T1000 (cell line): Measurements from ENCODE around the gene ERN1.
"Not testable (repeated sequence)": the region's sequence is repeated elsewhere in the genome, so short reads cannot be mapped to it uniquely, and the experiment has no call there.

Experiments
- DNase-seq: peaks from one replicate; lab custom pipeline; 2025; ENCODE audit warnings: mixed read lengths; lab: John Stamatoyannopoulos, UW

ERN1 gene

DNA sequence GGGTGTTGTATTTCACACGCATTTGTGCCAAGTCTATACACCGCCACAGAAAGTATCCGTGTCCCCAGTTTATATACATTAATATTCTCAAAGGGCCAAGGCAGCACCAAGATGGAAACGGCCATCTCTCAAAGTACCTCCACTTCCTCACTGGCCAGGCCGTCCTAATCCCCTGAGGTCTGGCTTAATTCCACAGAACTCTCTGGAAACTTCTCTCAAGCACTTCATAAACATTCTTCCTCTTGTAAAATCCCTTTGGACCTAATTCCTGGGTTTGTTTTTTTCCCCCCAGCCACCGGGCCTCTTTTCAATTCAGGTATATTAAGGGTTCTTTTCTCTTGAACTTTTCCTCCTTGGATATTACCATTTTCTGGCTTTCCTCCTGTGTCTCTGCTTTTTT, 5.1 kb upstream of the ERN1 start:
- no peak for DNase-seq

DNA sequence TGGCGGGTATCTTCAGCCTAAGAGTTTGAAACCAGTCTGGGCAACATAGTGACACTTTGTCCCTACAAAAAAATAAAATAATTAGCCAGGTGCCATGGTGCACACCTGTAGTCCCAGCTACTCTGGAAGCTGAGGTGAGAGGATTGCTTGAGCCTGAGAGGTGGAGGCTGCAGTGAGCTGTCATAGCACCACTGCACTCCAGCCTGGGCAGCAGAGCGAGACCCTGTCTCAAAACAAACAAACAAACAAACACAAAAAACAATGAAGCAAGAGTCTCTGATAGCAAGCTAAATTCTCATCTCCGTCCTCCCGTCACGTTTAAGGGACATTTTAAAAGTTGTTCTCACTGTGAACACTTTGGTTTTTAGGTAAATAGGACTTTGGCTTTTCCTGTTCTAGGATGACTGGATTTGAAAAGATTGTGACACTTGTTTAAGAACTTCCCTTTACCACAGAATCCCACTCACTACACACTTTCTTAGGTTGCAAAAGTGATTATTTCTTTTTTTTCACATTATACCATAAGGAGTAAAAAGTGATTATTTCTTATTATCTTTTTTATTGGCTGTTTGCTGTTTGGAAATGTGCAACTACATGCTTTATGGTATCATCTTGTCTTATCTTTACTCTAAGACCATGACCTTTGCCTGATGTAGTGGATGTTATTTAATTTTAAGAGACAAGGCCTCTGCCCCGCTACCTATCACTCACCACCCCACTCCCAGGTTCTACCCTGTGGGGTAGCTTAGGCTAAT, 4.4 kb upstream of the ERN1 start:
- no peak for DNase-seq

DNA sequence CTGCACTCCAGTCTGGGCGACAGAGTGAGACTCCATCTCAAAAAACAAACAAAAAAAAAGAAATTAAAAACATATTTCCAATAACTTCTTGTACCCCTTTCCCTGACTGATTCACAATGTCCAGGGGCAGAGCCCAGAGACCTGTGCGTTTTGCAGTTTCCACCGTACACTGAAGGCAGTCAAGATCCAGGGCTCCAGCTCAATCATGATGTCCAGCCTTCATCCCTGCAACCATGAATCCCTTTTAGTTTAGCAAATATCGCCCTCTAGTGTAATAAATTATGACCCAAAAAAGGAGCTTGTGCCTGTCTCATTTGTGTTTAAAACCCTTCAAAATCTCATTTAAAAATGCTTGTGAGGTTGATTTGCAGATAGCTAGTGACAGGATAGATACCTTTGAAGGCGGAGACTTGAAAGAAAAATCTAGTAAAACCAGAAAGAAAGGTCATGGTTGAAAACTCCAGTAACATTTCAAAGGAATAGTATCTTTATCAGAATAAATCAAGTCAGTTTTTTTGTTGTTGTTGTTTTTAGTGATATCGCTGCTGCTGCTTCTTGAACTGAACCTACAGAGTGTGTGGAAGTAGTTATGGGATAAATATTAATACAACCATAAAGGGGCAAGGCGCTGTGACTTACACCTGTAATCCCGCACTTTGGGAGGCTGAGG, 3.7 kb upstream of the ERN1 start:
- DNase-seq = no peak

DNA sequence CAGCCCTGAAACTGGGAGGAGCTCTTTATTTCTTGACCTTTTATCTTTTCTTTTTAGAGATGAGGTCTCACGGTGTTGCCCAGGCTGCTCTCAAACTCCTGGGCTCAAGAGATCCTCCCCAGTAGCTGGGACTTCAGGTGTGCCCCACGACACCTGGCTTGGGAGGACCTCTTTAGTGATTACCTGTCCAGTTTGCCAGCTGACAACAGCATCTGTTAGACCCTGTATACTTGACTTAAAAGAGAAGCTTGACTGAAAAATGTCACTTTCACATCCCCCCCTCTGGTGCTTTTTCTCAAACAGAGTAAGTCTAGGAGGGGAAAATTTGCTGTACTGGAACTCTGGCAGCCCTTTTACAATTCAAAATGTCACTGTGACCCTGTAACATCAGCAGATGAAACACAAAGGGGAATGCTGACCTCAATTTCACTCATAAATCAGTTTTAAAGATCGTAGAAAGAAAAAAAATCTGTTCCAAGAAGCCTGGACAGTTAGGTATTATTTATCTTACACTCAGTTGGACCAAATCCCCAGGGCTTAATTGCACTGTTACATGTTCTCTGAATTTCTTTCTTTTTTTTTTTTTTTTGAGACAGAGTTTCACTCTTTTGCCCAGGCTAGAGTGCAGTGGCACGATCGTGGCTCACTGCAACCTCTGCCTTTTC, 1.8 kb upstream of the ERN1 start:
- DNase-seq = no peak

DNA sequence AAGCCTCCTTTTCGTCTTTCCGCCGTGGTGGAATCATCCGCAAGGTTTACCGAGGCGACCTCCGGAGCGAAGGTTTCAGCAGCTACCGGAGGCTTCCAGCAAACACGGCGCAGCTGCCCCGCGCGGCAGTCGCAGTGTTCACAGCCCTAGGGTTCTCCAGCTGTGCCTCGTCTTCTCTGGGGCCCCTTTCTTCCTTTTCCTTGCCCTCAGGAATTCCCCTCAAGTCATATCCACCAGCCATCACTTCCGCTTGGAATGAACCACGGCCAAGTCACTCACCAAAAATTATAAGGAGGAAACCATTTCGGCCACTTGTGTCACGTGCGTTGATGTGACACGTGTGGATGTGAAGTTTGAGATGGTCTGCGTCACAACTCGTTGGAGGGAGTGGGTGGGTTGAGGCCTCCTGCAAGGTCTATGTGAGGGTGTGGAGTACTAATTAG, 636 bp upstream of the ERN1 start:
- peak; percentile 80 for DNase-seq

DNA sequence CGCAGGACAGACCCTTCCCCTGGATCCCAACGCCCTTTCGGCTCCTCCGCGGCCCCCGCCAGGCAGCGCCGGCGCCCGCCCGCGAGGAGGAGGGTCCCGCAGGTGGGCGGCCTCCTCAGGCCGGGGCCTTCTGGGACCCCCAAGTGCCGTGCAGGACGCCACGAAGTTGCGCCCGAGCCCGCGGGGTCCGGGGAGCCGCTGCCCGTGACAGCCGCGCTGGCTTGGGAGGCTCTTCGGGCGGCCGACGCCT, 504 bp downstream of the ERN1 start:
- DNase-seq = no peak

DNA sequence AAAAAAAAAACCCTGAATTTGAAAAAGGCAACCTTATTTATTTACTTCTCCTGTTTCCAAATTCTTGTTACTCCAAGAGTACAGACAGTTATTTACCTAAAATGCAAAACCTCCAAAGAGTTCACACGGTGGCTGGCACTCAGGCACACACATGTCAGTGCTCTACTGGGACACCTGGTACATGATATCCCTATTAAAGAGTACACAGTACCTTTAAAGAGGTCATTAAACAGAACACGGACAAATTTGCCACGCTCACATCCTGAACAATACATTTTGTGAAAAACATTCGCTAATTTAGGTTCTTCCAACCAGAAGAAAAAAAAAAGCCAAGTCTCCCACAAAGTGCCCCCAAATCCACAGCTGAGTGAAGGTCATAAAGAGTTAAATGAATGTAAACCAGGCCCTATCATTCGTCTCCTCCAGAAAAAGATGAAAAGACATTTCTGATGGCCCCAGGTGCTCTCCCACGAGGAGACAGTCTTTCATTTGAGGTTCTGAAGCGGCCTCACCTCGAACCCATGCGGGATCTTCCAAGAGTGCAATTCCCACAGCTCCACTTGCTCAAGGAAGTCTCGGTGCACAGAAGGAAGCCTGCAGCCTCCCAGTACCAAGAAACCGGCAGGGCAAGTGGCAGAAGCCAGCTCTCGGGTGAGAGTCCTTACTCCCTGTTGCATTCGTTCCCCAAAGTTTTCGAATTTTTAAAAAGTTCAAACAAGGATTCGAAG, 993 bp downstream of the ERN1 start:
- DNase-seq = no peak

DNA sequence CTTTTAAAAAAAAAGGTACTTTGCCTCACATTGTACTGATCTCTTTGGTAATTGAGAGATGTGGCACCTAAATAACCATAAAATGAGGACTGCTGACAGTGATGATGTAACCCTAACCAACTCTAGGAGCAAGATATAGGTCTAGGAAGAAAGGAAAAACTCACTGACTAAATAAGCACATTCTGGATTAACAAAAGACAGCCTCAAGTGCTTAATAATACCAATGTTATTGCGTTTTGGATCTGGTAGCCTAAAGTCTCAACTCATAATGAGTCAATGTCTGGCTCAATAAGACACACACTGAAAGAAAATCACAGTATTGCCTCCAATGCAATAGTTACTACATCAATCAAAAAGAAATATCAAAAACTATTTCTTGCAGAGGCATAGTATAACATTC, 3.0 kb downstream of the ERN1 start:
- DNase-seq = no peak

DNA sequence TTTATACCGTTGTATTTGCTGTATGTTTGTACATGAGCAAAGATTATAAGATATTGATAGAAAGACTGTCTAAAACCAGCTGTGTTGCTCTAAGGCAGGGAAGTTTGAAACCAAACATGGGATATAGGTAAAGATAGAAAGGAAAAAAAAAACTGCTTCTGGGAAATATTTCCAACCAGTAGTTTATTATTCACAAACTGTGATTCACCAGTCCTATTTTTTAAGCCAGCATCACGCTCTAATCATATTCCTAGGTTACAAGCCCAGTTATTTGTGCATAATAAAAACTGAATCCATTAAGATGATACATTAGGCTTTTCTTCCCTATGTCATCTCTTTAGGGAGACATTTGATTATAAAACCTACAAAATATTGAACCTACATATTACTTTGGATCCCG, 4.0 kb downstream of the ERN1 start:
- DNase-seq = no peak

DNA sequence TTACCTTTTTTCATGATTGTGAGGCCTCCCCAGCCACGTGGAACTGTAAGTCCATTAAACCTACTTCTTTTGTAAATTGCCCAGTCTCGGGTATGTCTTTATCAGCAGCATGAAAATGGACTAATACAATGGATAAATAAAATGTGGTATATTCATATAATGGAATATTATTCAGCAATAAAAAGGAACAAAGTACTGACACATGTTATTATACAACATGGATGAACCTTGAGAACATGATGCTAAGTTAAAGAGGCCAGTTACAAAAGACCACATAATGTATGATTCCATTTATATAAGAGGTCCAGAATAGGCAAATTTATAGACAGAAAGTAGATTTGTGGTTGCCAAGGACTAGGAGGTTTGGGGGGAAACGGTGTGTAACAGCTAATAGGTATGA, 5.3 kb downstream of the ERN1 start:
- DNase-seq = no peak

DNA sequence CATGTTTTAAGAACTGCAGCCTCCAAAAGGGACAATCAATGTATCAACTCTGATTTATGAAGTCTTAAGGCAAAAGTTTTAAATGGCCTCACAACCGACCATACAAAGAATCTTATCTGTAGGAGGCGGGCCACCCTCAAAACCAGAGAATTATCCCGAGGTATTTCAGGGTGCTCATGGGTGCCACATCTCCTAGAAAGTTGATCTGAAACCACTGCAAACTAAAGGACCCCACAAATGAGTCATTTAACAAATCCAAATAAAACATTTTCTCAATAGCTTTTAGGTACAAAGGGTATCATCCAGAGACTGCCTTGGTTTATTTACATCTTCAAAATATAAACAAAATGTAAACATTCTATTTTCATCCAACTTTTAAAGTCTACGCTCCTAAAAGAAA, 6.8 kb downstream of the ERN1 start:
- DNase-seq = no peak

DNA sequence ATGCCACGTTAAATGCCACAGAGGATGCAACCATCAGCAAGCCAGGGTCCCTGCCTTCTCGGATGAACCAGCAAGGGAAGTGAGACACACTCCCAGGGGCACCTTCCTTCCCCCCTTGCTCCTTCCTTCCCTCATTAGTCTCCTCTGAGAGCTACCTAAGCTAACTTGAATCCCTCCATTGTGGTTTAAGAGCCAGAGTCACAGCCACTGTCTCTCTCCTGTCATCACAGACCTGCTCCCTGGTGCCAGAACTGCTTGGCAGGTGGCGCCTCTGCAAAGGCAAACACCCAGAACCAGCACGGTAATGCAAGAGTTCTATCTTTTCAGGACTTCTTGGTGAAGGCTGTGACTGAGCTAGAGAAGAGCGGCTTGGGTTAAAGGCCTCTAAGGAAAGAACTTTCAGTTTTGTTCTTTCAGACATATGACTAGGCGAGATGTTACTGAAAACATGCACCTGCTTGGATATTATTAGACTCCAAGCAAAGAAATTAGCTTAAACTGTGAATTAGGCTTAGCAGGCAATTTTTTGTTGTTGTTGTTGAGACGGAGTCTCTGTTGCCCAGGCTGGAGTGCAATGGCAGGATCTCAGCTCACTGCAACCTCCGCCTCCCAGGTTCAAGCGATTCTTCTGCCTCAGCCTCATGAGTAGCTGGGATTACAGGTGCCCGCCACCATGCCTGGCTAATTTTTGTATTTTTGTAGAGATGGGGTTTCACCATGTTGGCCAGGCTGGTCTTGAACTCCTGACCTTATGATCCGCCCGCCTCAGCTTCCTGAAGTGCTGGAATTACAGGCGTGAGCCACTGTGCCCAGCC, 8.8 kb downstream of the ERN1 start:
- DNase-seq = not testable (repeated sequence)

DNA sequence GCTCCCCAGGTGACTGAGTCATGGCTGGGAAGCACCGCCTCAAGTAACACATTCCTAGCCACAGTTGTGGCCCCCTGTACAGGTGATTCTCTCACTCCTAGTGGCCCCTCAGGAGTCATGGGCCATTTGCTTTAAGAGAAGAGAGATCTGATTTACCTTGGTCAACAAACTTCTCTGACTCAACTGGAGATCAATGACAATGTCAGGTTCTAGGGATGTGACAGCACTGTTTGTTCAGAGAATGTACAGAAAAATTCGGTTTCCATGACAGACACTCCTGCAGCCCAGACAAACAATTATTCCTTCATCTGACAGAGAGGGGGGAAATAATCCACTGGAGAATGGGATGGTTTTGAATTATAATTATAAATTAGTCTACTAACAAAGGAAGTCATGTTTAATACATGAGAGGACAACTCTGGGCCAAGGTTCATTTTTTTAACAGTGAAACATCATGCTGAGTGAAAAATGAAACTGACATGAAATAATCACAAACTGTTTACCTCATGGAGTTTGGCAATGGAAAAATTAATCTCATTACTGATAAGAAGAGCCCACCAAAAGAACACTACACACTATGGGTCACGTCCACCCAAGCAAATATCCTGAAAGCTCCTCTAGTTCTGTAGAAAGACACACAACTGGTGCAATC, 9.7 kb downstream of the ERN1 start:
- no peak for DNase-seq

DNA sequence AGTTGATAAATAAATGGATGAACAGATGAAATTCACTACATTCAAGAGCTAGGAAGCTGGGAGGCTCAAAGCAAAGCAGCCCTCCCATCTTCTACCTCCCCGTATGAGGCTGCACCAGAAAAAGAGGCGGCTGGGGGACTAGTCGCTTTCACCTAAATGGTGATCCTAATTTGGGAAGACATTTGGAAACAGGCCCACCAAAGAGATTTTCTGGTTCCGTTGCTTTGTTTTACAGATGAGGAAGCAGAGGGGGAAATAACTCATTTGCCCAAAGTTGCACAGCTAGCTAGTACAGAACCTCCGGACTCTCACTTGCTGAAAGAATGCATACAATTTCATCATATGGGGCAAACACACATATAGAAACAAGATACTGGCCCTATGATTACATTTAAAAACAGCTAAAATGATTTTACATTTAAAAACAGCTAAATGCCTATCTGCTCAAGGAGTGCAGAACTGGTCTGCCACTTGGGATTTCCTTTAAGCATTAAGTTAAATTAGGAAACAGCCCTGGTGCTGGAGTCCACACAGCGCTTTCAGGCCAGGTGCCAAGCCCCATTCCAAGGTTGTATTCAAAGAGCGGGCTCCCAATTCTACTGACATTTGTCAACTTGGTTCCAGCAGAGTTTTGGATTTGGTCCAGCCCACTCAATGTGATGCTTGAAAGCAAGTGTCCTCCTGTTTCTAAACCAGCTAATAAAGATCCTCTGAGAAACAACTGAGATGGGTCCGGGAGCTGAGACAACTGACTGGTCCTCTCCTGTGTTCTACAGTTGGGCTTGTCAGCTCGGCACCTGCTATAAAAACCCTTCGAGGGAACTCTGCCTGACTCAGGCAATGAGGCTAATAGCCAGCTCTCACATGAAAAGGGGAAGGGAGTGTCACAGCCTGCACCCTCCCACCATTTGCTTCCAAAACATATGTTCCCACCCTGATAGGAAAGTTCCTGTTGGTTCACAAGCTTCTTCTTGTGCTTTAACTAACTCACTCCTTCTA, 11.7 kb downstream of the ERN1 start:
- DNase-seq = no peak

DNA sequence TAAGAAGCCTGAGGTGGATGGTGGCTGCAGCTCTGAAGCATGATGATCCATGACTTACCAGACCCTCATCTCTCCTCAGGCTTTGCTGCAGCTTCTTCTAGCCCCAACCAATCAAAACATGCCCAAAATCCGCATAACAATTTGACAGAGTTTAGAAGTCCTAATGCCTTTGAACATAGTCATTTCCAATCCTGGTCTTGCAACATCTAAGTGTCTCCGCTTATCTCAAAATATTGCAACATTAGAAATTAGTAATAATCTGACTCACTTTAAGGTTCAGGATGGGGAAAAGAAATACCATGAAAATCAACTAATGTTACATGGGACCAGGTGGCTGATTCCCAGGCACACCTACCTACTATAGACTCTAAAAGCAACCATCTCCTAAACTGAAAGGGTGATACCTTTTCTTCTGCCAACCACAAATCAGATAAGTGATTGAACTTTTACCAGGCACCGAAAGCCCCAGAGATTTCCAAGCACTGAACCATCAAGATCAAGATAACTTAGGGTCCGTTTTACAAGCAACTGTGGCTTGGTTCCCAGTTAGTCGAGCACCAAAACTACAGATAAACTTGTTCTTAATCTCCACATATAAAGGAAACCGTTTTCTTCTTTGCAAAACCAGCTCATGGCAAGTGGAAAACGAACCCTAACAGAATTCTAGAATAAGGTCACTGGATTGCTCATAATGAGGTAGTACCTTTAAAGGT, 14.0 kb downstream of the ERN1 start:
- peak; percentile 36 for DNase-seq

DNA sequence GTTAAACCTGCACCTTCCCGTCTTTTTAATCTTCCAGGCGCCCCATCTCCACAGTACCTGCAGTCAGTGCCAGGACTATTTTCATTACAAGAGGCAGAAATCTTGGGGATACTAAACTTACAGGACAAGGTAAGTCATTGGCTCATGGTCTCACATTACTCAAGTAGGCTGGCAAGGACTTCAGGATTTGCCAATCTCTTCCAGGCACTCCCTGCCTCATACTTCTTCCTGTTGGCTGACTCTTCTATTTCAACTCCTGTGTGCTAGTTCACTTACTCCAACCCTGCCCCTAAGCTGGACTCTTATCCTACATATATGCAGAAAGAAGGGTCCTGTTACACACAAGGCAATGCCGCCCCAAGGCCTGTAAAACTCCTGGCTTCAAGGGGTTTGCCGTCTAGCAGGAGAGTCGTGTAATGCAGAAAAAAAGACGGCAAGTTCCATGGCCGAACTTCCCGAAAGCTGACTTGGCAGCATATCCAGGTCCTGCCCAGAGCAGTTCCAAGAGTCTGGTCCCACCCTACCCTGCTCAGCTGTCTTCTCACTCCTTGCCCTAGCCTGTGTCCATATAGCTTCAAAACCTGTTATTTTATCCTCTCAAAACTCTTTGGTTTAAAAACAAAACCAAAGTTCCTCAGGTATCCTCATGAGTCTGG, 14.8 kb downstream of the ERN1 start:
- no peak for DNase-seq

DNA sequence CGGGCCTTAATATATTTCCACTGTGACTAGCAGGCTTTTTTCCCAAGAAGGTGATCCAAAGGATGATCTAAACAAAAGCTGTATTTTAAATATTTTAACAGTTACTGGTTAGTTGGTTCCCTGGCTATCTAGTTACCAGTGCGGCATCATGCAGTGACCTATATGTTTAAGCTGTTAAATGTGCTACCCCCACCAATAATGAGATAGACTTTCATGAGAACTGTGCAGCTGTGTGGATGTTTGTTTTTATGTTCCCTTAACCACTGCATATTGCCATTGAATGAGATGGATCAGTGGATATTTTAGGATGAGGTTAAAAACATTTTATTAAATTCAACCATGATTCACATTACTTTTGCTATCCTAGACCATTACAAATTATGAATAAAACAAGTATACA, 16.9 kb downstream of the ERN1 start:
- DNase-seq = no peak

DNA sequence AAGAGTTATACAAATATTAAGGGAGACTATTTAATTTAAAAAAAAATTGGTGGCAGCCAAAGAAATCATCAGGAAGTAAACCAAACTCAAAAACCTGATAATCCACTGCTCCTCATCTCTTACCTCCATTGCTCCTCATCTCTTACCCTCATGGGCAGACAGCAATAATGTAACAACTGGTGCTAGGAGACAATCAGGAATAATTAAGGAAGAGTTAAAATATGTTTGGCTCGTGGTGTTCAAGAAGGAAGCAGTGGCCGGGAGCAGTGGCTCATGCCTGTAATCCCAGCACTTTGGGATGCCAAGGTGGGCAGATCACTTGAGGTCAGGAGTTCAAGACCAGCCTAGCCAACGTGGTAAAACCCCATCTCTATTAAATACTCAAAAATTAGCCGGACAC, 18.1 kb downstream of the ERN1 start:
- no peak for DNase-seq
